OCI-M1 (cell line): ENCODE measurements around the gene GOLGA6L6.
"Not testable (repeated sequence)": the region's sequence is repeated elsewhere in the genome, so short reads cannot be mapped to it uniquely, and the experiment has no call there.

Experiments used
- DNase-seq: peaks from one replicate; lab custom pipeline; 2025; lab: John Stamatoyannopoulos, UW

GOLGA6L6 gene

GRCh38 chr15:20541700-20542099 lies at the start of gene GOLGA6L6:
GOLGA6L6 (minus strand) TSS chr15:20541800; CDS start chr15:20541709, 91 bp downstream.
- DNase-seq: not testable (repeated sequence)

DNA sequence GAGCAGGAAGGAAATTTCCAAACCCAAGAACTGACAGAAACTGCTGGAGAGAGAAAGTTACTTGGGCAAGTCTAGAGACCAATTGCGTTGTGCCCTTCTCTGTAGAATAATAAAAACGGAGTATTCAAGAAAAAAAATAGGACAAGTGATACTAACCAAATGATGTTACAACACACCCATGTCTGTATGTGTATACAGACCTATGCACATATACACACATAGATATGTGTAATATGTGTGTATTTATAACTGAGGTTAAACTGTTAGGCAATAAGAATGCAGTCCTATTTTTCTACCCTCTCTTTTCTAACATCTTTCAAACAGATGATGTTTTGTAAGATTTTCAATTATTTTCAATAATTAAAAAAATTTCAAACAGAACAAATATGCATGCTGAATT lies 48.5 kb upstream of the GOLGA6L6 start:
- not testable (repeated sequence) for DNase-seq

DNA sequence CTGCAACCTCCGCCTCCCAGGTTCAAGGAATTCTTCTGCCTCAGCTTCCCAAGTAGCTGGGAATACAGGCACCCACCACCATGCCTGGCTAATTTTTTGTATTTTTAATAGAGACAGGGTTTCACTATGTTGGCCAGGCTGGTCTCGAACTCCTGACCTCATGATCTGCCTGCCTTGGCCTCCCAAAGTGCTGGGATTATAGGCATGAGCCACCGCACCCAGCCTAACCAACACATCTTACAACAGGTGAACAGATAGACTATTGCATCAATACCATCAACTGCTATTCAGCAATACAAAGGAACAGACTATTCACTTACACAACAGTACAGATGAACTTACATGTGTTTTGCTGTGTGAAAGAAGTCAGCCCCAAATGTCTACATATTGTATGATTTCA lies 45.2 kb upstream of the GOLGA6L6 start:
- DNase-seq: not testable (repeated sequence)

DNA sequence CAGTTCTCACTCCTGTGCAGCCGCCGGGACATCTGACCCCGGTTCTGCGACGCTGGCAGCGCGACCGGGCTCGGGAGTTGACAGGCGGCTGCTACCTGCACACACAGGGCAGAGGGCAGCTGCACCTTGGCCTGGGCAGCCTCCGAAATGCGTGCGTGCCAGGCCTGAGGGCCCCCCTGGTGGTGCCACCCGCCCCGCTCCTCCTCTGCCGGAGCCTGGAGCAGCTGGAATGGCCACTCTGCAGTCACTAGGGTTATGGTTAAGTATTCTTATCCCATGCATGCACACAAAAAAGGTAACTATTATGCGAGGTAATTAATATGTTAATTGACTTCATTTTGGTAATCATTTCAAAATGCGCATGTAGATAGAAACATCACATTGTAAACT lies 41.1 kb upstream of the GOLGA6L6 start:
- not testable (repeated sequence) for DNase-seq

GRCh38 chr15:20582109-20582725 lies 40.6 kb upstream of the GOLGA6L6 start:
- DNase-seq: not testable (repeated sequence)

DNA sequence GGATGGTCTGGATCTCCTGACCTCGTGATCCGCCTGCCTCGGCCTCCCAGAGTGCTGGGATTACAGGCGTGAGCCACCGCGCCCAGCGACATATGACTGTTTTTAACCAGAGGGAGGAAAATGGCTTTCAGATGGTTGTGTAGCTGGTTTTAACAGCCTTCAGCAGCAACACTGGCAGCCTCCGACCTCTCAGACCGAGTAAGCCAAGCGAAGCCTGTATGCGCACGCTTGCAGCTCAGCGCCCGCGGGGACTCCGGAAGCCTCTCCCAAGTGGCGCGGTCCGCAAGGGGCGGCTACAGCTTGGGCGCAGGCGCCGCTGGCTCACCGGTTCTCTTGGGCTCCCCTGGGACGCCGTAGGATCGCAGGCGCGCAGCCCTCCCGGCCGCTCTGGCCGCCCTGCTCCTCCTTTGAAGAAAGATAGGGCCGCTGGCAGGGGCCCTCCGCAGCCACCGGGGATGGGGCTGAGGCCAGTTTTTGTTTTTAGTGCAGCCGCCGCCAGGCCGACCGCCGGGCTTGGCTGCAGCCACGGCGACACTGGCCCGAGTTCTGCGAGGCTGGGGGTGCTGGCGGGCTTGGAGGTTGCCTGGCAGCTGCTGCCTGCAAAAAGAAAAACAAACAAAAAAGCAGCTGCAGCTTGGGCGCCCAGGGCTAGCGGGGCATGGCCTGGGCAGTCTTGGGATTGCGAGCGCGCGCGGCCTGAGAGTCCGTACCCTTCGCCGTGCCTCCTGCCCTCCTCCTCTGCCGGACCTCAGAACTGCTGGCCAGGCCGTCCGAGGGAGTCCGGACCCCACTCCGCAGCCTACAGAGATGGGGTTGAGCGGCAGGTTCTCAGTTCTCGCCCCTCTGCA lies 39.9 kb upstream of the GOLGA6L6 start:
- not testable (repeated sequence) for DNase-seq

- DNase-seq: not testable (repeated sequence)
These were observed 38.1 kb upstream of the GOLGA6L6 start for GRCh38 chr15:20579662-20580061.

DNA sequence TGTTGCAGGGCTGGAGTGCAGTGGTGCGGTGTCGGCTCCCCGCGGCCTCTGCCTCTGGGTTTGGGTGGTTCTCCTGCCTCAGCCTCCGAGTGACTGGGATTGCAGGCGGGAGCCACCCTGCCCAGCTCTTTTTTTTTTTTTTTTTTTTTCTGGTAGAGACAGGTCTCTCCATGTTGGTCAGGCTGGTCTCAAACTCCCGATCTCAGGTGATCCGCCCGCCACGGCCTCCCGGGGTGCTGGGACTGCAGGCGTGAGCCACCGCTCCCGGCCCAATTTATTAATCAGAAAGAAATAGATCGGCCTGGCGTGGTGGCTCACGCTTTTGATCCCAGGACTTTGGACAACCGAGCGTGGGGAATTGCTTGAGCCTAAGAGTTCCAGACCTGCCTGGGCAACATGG lies 9.7 kb upstream of the GOLGA6L6 start:
- not testable (repeated sequence) for DNase-seq

DNA sequence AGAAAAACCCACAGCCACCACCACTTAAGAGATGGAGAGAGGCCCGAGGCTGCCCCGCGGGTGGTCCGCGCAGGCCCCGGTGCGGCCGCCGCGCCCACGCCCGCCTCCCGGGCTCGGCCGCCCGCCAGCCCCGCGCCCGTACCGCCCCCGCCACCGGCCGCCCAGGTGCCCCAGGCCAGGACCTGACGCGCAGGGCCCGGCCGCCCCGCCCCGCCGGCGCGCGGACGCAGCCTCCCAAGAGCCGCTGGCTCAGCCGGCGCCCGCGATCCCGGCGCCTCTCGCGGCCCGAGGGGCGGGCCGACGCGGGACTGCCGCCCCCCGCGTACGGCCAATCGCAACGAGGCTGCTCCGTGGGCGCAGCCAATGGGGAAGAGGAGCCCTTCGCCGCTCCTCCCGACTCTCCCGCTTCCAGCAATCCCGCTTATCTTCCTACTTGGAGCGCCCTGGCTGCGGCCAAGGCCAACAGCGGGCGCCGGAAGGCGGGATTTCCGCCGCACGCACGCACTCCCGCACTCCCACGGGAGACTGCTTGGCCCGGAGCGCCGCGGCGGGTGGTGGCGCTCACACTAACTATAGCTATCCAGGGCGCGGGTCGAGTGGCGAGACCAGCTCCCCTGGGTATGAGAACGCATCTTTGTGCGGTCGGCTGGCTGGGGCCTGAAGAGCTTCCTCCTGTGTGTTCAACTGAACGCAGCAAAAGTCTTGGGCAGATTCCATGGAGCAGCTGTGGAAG lies 35.5 kb downstream of the GOLGA6L6 start:
- not testable (repeated sequence) for DNase-seq

DNA sequence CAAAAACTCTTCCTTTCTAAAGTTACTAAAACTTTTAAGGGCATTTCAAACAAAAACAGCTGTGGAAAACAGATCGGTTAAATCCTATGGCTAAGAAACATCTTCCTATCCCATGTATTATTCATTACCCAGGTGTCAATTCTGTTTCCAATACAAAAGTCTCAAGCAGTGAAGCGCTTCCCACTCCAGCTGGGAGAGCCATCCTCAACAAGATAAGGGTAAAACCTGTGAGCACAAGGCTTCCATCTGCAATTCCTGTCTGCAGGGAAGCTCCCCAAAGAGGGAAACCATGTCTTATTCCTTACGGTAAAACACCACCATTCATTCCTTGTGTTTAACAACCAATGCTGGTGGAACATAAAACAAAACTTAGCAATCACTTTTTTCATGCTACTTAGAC lies 38.8 kb downstream of the GOLGA6L6 start:
- DNase-seq: not testable (repeated sequence)

GRCh38 chr15:20501512-20502222 lies 39.9 kb downstream of the GOLGA6L6 start:
- not testable (repeated sequence) for DNase-seq

- not testable (repeated sequence) for DNase-seq
These were observed 43.8 kb downstream of the GOLGA6L6 start for GRCh38 chr15:20497781-20498180.

DNA sequence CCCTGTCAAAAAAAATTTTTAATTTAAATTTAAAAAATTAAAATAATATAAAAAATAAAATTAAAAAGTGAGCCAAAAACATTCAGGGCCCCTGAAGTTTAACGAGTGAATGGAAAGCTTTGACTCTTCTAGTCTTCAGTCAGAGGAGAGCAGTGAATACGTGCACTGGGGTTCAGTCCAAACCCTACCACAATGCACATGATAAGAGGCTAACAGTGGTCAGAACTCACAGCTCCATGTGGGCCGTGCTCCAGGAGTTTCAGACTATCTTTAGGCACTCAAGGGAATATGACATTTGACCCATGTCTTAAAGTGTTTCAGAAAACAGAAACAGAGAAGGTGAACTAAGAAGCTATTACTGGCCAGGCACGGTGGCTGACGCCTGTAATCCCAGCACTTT lies 48.6 kb downstream of the GOLGA6L6 start:
- not testable (repeated sequence) for DNase-seq

DNA sequence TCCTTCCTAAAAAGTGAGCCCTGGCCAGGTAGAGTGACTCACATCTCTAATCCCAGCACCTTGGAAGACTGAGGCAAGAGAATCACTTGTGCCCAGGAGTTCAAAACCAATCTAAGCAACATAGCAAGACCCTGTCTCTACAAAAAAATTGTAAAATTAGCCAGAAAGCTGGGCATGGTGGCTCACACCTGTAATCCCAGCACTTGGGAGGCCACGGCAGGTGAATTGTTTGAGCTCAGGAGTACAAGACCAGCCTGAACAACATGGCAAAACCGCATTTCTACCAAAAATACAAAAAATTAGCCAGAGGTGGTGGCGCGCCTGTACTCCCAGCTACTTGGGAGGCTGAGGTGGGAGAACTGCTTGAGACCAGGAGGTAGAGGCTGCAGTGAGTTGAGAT lies 49.0 kb downstream of the GOLGA6L6 start:
- not testable (repeated sequence) for DNase-seq

- DNase-seq: not testable (repeated sequence)
These were observed 52.3 kb downstream of the GOLGA6L6 start for GRCh38 chr15:20489320-20489719.
